Brain microvascular endothelial cell (primary cell): Measurements from ENCODE around the gene ATAD3C.
"Not testable (repeated sequence)": the region's sequence is repeated elsewhere in the genome, so short reads cannot be mapped to it uniquely, and the experiment has no call there.

Experiments
- DNase-seq: peaks from one replicate; pipeline ENCODE4 v3.0.0-alpha.2; 2020
- H3K27ac ChIP-seq: fragments of 250-450 bp; sonication (Bioruptor Pico); 2 replicates; pipeline ENCODE4 v1.5.1; 2020; ENCODE audit warnings: mild to moderate bottlenecking, moderate library complexity
- H3K27me3 ChIP-seq: fragments of 250-450 bp; sonication (Bioruptor Pico); replicated peaks from 2 replicates; pipeline ENCODE4 v1.5.1; 2020; ENCODE audit warnings: mild to moderate bottlenecking
- H3K36me3 ChIP-seq: fragments of 250-450 bp; sonication (Bioruptor Pico); replicated peaks from 2 replicates; pipeline ENCODE4 v1.5.1; 2020; ENCODE audit warnings: mild to moderate bottlenecking
- H3K4me3 ChIP-seq: 2 replicates; pipeline ENCODE4 v1.5.1; 2011; ENCODE audit warnings: low read depth, mild to moderate bottlenecking, control low read depth, low read length, moderate library complexity
- in situ Hi-C: cut with HindIII; loops from 2 replicates; pipeline ENCODE4 v1.10.0; 2017; ENCODE audit warnings: low sequenced_read_pairs, low pct_ligation_motif_present
- TF ChIP-seq, protein P1 (sequence below): IDR thresholded peaks from 2 replicates; pipeline ENCODE4 v1.5.1; 2011; ENCODE audit warnings: low read depth, mild to moderate bottlenecking, moderate library complexity, low read length, control low read depth, inconsistent platforms; ENCODE audit errors: missing control alignments

ATAD3C gene

GRCh38 chr1:1489861-1490260 lies 40.4 kb downstream of the ATAD3C start:
- peaks cover 61% of the 10 kb centered on the region for H3K36me3 ChIP-seq
- no peak for DNase-seq
- TF ChIP-seq, protein P1, sequence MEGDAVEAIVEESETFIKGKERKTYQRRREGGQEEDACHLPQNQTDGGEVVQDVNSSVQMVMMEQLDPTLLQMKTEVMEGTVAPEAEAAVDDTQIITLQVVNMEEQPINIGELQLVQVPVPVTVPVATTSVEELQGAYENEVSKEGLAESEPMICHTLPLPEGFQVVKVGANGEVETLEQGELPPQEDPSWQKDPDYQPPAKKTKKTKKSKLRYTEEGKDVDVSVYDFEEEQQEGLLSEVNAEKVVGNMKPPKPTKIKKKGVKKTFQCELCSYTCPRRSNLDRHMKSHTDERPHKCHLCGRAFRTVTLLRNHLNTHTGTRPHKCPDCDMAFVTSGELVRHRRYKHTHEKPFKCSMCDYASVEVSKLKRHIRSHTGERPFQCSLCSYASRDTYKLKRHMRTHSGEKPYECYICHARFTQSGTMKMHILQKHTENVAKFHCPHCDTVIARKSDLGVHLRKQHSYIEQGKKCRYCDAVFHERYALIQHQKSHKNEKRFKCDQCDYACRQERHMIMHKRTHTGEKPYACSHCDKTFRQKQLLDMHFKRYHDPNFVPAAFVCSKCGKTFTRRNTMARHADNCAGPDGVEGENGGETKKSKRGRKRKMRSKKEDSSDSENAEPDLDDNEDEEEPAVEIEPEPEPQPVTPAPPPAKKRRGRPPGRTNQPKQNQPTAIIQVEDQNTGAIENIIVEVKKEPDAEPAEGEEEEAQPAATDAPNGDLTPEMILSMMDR: no peak

GRCh38 chr1:1490633-1491230 lies 41.2 kb downstream of the ATAD3C start:
- H3K27ac ChIP-seq: no peak overlapping the region
- in situ Hi-C loops: no loop called here
- H3K4me3 ChIP-seq: no peak overlapping the region
- no peaks in the 10 kb centered on the region for H3K27me3 ChIP-seq
- TF ChIP-seq, protein P1: no peak
- H3K36me3 ChIP-seq: peaks cover 64% of the 10 kb centered on the region
- no peak for DNase-seq

More at GRCh38 chr1:1489861-1490260, 40.4 kb downstream of the ATAD3C start:
- no peak overlapping the region for H3K27ac ChIP-seq
- in situ Hi-C loops: no loop called here
- no peak overlapping the region for H3K4me3 ChIP-seq
- no peaks in the 10 kb centered on the region for H3K27me3 ChIP-seq

- Histone ChIP-seq H3K27ac (no peak overlapping the region), H3K4me3 (no peak overlapping the region), H3K27me3 (no peaks in the 10 kb centered on the region), H3K36me3 (peaks cover 68% of the 10 kb centered on the region)
- no peak for DNase-seq
- TF ChIP-seq, protein P1: no peak
- in situ Hi-C loops: no loop called here
Observed at GRCh38 chr1:1491601-1492000, 42.1 kb downstream of the ATAD3C start.

GRCh38 chr1:1494311-1494710 lies 44.8 kb downstream of the ATAD3C start:
- H3K27ac ChIP-seq, H3K4me3 ChIP-seq, H3K27me3 ChIP-seq, in situ Hi-C loops, DNase-seq: not testable (repeated sequence)
- peaks cover 51% of the 10 kb centered on the region for H3K36me3 ChIP-seq

- DNase-seq, H3K4me3 ChIP-seq, in situ Hi-C loops, H3K27me3 ChIP-seq, H3K27ac ChIP-seq: not testable (repeated sequence)
- H3K36me3 ChIP-seq: peaks cover 44% of the 10 kb centered on the region
Observed at GRCh38 chr1:1495461-1495975, 46.0 kb downstream of the ATAD3C start.

DNA sequence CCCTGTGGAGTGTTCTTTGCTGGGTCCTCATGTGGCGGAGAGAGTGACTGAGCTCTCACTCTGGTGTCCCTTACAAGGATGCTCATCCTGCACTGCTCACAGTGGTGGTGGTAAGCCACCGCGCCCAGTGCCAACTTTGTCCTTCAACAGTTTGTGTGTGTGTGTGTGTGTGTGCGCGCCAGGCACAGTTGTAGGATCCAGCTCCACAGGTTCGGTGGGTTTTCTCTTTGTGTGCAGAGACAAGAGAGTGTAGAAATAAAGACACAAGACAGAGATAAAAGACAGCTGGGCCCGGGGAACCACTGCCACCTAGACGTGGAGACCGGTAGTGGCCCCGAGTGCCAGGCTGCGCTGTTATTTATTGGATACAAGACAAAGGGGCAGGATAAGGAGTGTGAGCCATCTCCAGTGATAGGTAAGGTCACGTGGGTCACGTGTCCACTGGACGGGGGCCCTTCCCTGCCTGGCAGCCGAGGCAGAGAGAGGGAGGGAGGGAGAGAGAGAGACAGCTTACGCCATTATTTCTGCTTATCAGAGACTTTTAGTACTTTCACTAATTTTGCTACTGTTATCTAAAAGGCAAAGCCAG lies 55.4 kb downstream of the ATAD3C start:
- DNase-seq: peak; percentile 61
- H3K27me3 ChIP-seq, in situ Hi-C loops, H3K4me3 ChIP-seq, H3K36me3 ChIP-seq: not testable (repeated sequence)
- TF ChIP-seq, protein P1: peak; percentile 66
- H3K27ac ChIP-seq: peak overlapping the region; percentile 29

DNA sequence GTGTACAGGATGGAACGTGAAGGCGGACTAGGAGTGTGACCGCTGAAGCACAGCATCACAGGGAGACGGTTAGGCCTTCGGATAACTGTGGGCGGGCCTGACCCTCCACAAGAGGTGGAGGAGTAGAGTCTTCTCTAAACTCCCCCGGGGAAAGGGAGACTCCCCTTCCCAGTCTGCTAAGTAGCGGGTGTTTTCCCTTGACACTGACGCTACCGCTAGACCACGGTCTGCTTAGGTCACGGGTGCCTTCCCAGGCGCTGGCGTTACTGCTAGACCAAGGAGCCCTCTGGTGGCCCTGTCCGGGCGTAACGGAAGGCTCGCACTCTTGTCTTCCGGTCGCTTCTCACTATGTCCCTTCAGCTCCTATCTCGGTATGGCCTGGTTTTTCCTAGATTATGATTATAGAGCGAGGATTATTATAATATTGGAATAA lies 55.9 kb downstream of the ATAD3C start:
- in situ Hi-C loops, H3K36me3 ChIP-seq, H3K27me3 ChIP-seq, H3K4me3 ChIP-seq: not testable (repeated sequence)
- TF ChIP-seq, protein P1: peak; percentile 35
- DNase-seq: peak; percentile 34
- peak overlapping the region; percentile 29 for H3K27ac ChIP-seq

DNA sequence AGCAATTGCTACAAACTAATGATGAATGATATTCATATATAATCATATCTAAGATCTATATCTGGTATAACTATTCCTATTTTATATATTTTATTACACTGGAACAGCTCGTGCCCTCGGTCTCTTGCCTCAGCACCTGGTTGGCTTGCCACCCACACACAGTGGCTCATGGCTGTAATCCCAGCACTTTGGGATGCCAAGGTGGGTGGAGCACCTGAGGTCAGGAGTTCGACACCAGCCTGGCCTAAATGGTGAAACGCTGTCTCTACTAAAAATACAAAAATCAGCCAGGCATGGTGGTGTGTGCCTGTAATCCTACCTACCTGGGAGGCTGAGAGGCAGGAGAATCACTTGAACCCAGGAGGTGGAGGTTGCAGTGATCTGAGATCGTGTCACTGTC lies 56.3 kb downstream of the ATAD3C start:
- DNase-seq, H3K36me3 ChIP-seq, H3K27ac ChIP-seq, H3K27me3 ChIP-seq, in situ Hi-C loops, H3K4me3 ChIP-seq: not testable (repeated sequence)
